Suprapubic skin (tissue), 3 donors: Measurements from ENCODE around the gene SMC6.

Experiments
- EP300 ChIP-seq: sonication (generic); formaldehyde crosslinking; IDR thresholded peaks from one replicate; pipeline ENCODE4 v1.6.1; 2017; ENCODE audit warnings: antibody characterized with exemption
- TF ChIP-seq, protein P1 (sequence below), 2 donors: fragments of 200-600 bp in 1 of 2; fragments of 450-650 bp in 1 of 2; sonication (generic) in 1 of 2; IDR thresholded peaks; one replicate each; pipeline ENCODE4 v1.5.1; 2016 to 2019; ENCODE audit warnings: antibody characterized with exemption in 2 of 2, mild to moderate bottlenecking in 1 of 2, moderate library complexity in 1 of 2

DNA sequence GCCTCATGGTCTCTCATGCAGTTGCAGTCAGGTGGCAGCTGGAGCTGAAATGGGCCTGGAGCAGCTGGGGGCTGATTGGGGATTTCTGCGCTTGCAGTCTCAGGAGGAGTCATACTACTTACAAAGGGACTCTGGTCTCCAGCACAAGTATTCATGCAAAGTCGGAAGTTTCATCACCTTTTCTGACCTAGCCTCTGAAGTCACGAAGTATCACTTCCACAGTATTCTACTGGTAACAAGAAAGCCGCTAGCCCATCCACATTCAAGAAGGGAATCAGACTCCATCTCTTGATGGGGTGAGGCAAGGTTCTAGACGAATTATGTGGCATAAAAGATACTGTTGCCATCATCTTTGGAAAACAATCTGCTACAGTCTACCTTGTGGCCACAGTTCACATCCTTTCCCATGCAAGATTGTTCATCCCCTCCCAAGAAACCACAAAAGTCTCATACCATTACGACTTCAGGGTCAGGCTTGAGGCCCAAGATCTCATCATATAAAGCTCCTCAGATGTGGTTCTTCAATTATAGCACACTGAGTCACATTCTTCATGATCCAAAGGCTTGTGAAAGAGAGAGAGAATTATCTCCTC, 95.3 kb downstream of the SMC6 start:
- no peak for TF ChIP-seq EP300
- TF ChIP-seq, protein P1, sequence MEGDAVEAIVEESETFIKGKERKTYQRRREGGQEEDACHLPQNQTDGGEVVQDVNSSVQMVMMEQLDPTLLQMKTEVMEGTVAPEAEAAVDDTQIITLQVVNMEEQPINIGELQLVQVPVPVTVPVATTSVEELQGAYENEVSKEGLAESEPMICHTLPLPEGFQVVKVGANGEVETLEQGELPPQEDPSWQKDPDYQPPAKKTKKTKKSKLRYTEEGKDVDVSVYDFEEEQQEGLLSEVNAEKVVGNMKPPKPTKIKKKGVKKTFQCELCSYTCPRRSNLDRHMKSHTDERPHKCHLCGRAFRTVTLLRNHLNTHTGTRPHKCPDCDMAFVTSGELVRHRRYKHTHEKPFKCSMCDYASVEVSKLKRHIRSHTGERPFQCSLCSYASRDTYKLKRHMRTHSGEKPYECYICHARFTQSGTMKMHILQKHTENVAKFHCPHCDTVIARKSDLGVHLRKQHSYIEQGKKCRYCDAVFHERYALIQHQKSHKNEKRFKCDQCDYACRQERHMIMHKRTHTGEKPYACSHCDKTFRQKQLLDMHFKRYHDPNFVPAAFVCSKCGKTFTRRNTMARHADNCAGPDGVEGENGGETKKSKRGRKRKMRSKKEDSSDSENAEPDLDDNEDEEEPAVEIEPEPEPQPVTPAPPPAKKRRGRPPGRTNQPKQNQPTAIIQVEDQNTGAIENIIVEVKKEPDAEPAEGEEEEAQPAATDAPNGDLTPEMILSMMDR (IDR thresholded peaks at IDR 0.05) = no peak
